Astrocyte (in vitro differentiated cells and primary cell): ENCODE results near the gene UST. TPM values are rescaled to one million over a fixed set of nuclear protein-coding genes. Genes with fewer than 3 reads are reported as not detected.
A peak's percentile ranks its signal among the peaks of the same experiment; 100 is the strongest.

ENCODE experiments used
- DNase-seq: peaks from one replicate; pipeline ENCODE4 v3.0.0-alpha.2; 2010; ENCODE audit warnings: low read depth
- FAIRE-seq: peaks from 2 replicates; lab custom pipeline; 2011; peaks lifted over from hg19 to GRCh38; lab: Jason Lieb, UNC
- H2AFZ ChIP-seq: 2 replicates; pipeline ENCODE4 v1.6.0; 2012; ENCODE audit warnings: low read depth, low read length, inconsistent platforms
- H3K27ac ChIP-seq: 2 replicates; pipeline ENCODE4 v1.5.1; 2011; ENCODE audit warnings: low read depth, low read length, inconsistent platforms
- H3K27me3 ChIP-seq: 2 replicates; pipeline ENCODE4 v1.6.0; 2011; ENCODE audit warnings: low read length, inconsistent platforms; ENCODE audit not compliant: insufficient read depth
- H3K36me3 ChIP-seq: 2 replicates; pipeline ENCODE4 v1.5.1; 2011; ENCODE audit warnings: low read length, inconsistent platforms; ENCODE audit not compliant: insufficient read depth
- H3K4me1 ChIP-seq: 2 replicates; pipeline ENCODE4 v1.5.1; 2011; ENCODE audit warnings: low read length, inconsistent platforms; ENCODE audit not compliant: insufficient read depth
- H3K4me2 ChIP-seq: 2 replicates; pipeline ENCODE4 v1.6.0; 2012; ENCODE audit warnings: low read length, inconsistent platforms
- H3K4me3 ChIP-seq: 2 replicates; pipeline ENCODE4 v1.5.1; 2011; ENCODE audit warnings: low read depth, mild to moderate bottlenecking, low read length, inconsistent platforms; ENCODE audit not compliant: insufficient read depth
- H3K79me2 ChIP-seq: 2 replicates; pipeline ENCODE4 v1.6.0; 2012; ENCODE audit warnings: mild to moderate bottlenecking, low read length, inconsistent platforms; ENCODE audit not compliant: insufficient read depth
- H3K9ac ChIP-seq: 2 replicates; pipeline ENCODE4 v1.6.0; 2012; ENCODE audit warnings: mild to moderate bottlenecking, low read length, inconsistent platforms
- H3K9me3 ChIP-seq: 2 replicates; pipeline ENCODE4 v1.5.1; 2012; ENCODE audit warnings: low read depth, mild to moderate bottlenecking, low read length, inconsistent platforms; ENCODE audit not compliant: insufficient read depth
- H4K20me1 ChIP-seq: 2 replicates; pipeline ENCODE4 v1.6.0; 2012; ENCODE audit warnings: low read length, inconsistent platforms; ENCODE audit not compliant: insufficient read depth
- H3K27ac Mint-ChIP-seq: one replicate; pipeline ENCODE4 v1.8.0; 2021; ENCODE audit warnings: mild to moderate bottlenecking, mixed read lengths; ENCODE audit not compliant: unreplicated experiment
- H3K27me3 Mint-ChIP-seq: one replicate; pipeline ENCODE4 v1.8.0; 2021; ENCODE audit warnings: low read depth, mixed read lengths; ENCODE audit not compliant: unreplicated experiment
- H3K36me3 Mint-ChIP-seq: one replicate; pipeline ENCODE4 v1.8.0; 2021; ENCODE audit warnings: low read depth, mixed read lengths; ENCODE audit not compliant: unreplicated experiment
- H3K4me1 Mint-ChIP-seq: one replicate; pipeline ENCODE4 v1.8.0; 2021; ENCODE audit warnings: low read depth, mixed read lengths; ENCODE audit not compliant: unreplicated experiment
- H3K4me3 Mint-ChIP-seq: one replicate; pipeline ENCODE4 v1.8.0; 2021; ENCODE audit warnings: mild to moderate bottlenecking, moderate library complexity, mixed read lengths; ENCODE audit not compliant: unreplicated experiment
- H3K9me3 Mint-ChIP-seq: one replicate; pipeline ENCODE4 v1.8.0; 2021; ENCODE audit warnings: mild to moderate bottlenecking, mixed read lengths; ENCODE audit not compliant: unreplicated experiment
- CTCF ChIP-seq: IDR thresholded peaks from 2 replicates; pipeline ENCODE4 v1.5.1; 2011; ENCODE audit warnings: low read depth, mild to moderate bottlenecking, inconsistent platforms, low read length, moderate library complexity; ENCODE audit not compliant: insufficient read depth
- EZH2 ChIP-seq: IDR thresholded peaks from 2 replicates; pipeline ENCODE4 v1.6.1; 2012; ENCODE audit warnings: mild to moderate bottlenecking, low read length, inconsistent platforms; ENCODE audit not compliant: insufficient read depth
- total RNA-seq: library from RNA; stranded (reverse); gene quantifications from 2 replicates; pipeline ENCODE4 v1.2.1, GENCODE V29; 2021

Gene UST
- total RNA-seq, 1 donor from 2014 or later: 15.3 TPM

- Mint-ChIP-seq H3K27ac (no peak overlapping the region), H3K9me3 (peaks cover 5% of the 10 kb centered on the region), H3K4me1 (peaks cover 2% of the 10 kb centered on the region), H3K27me3 (no peaks in the 10 kb centered on the region), H3K36me3 (no peaks in the 10 kb centered on the region), H3K4me3 (no peak overlapping the region)
- Histone ChIP-seq H3K36me3 (no peaks in the 10 kb centered on the region), H3K4me2 (peak overlapping the region; percentile 57), H3K27ac (peak overlapping the region; percentile 13), H3K4me3 (no peak overlapping the region), H3K9me3 (no peaks in the 10 kb centered on the region), H3K4me1 (peaks cover 19% of the 10 kb centered on the region), H3K9ac (no peak overlapping the region), H3K27me3 (no peaks in the 10 kb centered on the region), H4K20me1 (peaks cover 6% of the 10 kb centered on the region), H2AFZ (no peak overlapping the region), H3K79me2 (no peaks in the 10 kb centered on the region)
- peak; percentile 87 for DNase-seq
- FAIRE-seq: peak; percentile 55
- TF ChIP-seq EZH2: no peak
- no peak for TF ChIP-seq CTCF
These were observed 138.5 kb downstream of the UST start for GRCh38 chr6:148885136-148885865.

- Histone ChIP-seq H3K27me3 (no peaks in the 10 kb centered on the region), H4K20me1 (peaks cover 6% of the 10 kb centered on the region), H3K9me3 (no peaks in the 10 kb centered on the region), H2AFZ (no peak overlapping the region), H3K36me3 (no peaks in the 10 kb centered on the region), H3K27ac (peak overlapping the region; percentile 13), H3K9ac (no peak overlapping the region), H3K4me1 (peaks cover 19% of the 10 kb centered on the region), H3K4me2 (peak overlapping the region; percentile 57), H3K79me2 (no peaks in the 10 kb centered on the region), H3K4me3 (no peak overlapping the region)
- Mint-ChIP-seq H3K4me1 (peaks cover 2% of the 10 kb centered on the region), H3K4me3 (no peak overlapping the region), H3K36me3 (no peaks in the 10 kb centered on the region), H3K27me3 (no peaks in the 10 kb centered on the region), H3K27ac (no peak overlapping the region), H3K9me3 (peaks cover 5% of the 10 kb centered on the region)
- TF ChIP-seq EZH2 (no peak), CTCF (no peak)
- no peak for FAIRE-seq
- no peak for DNase-seq
These were observed 139.4 kb downstream of the UST start for GRCh38 chr6:148885925-148886845.
